Skin epidermis (tissue), 12 donors: Measurements from ENCODE around the gene VEZF1.

Experiments used
- H3K27ac ChIP-seq, 21 experiments: fragments of 200-600 bp; sonication (generic) in 11 of 21; one replicate each; pipeline ENCODE4 v1.5.0; 2020; ENCODE audit warnings: mild to moderate bottlenecking in 3 of 21, inconsistent platforms in 2 of 21, moderate library complexity in 2 of 21
- H3K4me3 ChIP-seq, 7 experiments: fragments of 200-600 bp; sonication (generic) in 2 of 7; one replicate each; pipeline ENCODE4 v1.5.0; 2020; ENCODE audit warnings: inconsistent platforms in 2 of 7, mild to moderate bottlenecking in 2 of 7, moderate library complexity in 1 of 7

The VEZF1 gene

DNA sequence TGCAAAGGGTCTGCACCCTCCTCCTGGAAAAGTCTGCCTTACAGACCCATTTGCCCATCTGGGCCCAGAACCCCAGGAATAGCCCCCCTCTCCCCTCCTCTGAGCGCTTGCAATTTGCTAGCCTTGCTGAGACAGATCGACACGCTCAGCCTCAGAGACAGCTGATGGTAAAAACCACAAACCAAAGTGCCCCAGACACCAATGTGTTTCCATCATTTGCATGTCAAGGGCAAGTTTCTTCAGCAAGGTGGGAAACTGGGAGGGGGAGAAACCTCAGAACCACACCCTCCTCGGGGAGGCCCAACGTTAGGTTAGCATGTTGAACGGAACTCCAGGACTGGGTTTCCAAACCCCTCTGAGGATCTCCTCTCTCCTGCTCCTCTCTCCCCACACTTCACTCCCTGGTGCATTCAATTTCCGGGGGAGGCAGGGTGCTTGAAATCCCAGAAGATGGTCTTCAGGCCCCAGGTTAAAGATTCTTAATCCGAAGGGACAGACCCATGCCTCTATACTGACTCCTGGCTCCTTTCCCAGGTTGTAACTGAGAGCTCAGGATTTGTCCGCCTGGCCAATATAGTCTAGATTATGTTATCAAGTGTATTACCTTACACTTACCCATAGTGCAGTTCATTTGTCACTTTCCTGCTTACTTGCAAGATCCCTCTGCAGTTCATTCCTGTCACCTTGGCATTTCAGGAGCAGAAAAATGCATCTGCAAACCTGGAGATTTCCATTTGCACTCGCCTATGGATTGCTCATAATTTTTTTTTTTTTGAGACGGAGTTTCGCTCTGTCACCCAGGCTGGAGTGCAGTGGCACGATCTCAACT is 31.5 kb downstream of the VEZF1 start:
- Histone ChIP-seq H3K4me3 (no peak overlapping the region), H3K27ac (no peak overlapping the region)

- Histone ChIP-seq H3K4me3 (peak within 1 kb of the TSS; percentile 61 to 76 (median 69)), H3K27ac (peak within 1 kb of the TSS; percentile 76 to 98 (median 93))
These were observed 32.7 kb downstream of the VEZF1 start, which contains the start of gene CUEDC1 for GRCh38 chr17:57955183-57955931. Gene CUEDC1 (minus strand): TSS chr17:57955412. CDS start chr17:57885564, 69,848 bp downstream.

- Histone ChIP-seq H3K4me3 (peak overlapping the region; percentile 61 to 76 (median 69)), H3K27ac (peak overlapping the region; percentile 76 to 98 (median 93))
These were observed 33.5 kb downstream of the VEZF1 start for GRCh38 chr17:57954397-57955182.

DNA sequence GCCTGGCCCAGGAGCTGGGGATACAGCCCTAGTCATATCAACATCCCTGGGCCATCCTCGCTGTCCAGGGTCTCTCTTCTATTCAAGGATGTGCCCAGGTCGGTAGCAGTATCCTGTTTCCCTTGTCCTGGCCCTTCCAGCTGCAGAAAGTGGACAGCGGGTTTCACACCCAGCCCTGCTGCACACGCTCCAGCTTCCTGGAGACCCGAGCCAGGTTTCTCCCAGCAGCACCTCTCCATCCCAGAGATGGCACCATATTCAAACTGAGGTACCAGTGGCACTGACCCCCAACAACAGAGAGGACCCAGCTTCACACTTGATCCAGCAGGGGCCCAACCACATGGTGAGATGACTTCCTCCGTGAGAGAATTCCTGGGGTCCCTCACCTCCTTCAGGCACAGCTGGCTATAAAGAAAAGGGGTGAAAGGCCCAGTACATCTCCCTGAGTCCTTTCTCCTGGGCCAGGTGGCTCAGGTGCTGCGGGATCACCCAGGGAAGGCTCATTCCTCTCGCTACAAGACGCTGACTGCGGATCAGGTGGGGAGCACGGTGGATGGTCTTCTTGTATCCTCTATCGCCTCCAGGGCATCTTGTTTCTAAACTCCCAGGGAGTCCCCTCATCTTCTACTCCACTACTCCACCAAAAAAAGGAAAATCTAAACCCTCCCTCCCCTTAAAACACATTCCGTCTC is 34.2 kb downstream of the VEZF1 start:
- H3K27ac ChIP-seq, result peak overlapping the region in 18 of 21 experiments; percentile 46 to 98 (median 92)
- H3K4me3 ChIP-seq, result peak overlapping the region in 5 of 7 experiments; percentile 61 to 76 (median 69)

GRCh38 chr17:57953219-57953618 is 34.8 kb downstream of the VEZF1 start:
- H3K4me3 ChIP-seq, result no peak overlapping the region
- H3K27ac ChIP-seq, result peak overlapping the region in 7 of 21 experiments; percentile 21 to 98 (median 93)

GRCh38 chr17:57949649-57950048 is 38.4 kb downstream of the VEZF1 start:
- Histone ChIP-seq H3K4me3 (no peak overlapping the region), H3K27ac (peak overlapping the region in 17 of 21 experiments; percentile 19 to 86 (median 70))

DNA sequence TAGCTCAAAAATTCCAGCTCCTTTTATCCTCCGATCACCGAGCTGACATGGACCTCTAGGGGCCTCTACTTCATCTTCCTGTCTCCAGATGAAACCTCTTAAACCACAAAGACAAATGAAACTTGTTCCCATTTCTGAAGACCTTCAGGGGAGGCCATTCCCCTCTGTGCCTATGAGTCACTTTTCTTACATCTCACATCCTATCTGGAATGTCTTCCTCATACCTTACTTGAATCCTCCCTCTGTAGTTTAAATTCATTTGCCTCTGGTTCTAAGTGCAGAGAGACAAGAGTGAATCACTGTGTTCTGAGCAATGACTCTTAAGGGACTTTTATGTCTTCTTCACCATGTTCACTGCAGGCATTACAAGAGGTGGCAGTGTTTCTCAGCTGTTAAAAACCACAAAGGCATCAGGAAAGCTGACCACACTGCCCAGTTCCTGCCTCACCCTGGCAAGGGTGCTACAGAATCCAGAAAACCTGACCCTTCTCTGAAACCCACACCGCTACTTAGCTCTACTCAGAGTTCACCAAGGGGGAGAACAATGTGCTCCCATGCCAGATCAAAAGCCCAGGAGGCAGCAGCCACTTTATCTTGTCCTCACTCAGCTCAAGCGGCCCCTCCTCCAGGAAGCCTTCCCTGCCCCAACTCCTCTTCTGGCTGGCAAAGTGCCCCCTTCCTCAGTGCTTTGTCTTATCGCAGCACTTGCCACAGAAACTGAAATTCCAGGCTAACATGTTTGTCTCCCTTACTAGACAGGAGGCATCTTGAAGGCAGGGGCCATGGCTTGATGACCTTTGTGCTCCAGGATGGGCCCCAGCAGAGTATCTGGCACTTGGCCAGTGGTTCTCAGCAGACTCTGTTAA is 39.3 kb downstream of the VEZF1 start:
- no peak overlapping the region for H3K4me3 ChIP-seq

GRCh38 chr17:57948169-57948554 is 39.9 kb downstream of the VEZF1 start:
- Histone ChIP-seq H3K4me3 (no peak overlapping the region), H3K27ac (peak overlapping the region in 18 of 21 experiments; percentile 33 to 86 (median 70))

More for the DNA sequence above, 39.3 kb downstream of the VEZF1 start:
- peak overlapping the region in 19 of 21 experiments; percentile 25 to 86 (median 75) for H3K27ac ChIP-seq

GRCh38 chr17:57947369-57947768 is 40.7 kb downstream of the VEZF1 start:
- H3K27ac ChIP-seq, result peak overlapping the region in 17 of 21 experiments; percentile 27 to 86 (median 69)
- H3K4me3 ChIP-seq, result peak overlapping the region in 2 of 7 experiments; percentile 11 to 14

DNA sequence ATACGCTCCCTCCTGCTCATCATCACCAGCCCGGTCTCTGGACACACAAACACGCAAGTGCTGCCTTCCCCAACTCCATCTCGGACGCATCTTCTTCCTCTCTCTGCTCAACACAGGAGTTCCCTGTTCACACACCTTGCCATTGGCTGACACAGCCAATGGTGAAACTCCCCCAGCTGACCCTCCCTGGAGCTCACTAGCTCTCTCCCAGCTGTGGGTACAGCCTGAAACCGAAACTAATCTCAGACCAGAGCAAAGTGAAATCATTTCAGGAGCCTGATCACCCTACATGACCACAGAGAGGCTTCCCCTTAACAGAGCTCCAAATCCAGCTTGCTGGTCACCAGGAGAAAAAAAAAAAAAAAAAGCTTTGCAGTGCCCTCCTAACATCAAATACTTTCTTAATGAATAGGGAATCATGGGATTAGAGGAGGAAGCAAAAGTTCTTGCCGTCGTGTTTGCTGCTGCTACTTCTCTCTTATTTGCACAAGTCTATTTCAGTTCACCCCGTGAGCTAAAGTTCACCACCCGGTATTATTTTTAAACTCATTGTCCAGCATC is 41.2 kb downstream of the VEZF1 start:
- H3K4me3 ChIP-seq, result peak overlapping the region in 5 of 7 experiments; percentile 2 to 17 (median 11)

GRCh38 chr17:57945996-57946797 is 41.9 kb downstream of the VEZF1 start:
- H3K27ac ChIP-seq, result peak overlapping the region in 19 of 21 experiments; percentile 23 to 86 (median 69)
- peak overlapping the region in 5 of 7 experiments; percentile 2 to 17 (median 11) for H3K4me3 ChIP-seq

More for the DNA sequence above, 41.2 kb downstream of the VEZF1 start:
- H3K27ac ChIP-seq, result peak overlapping the region in 19 of 21 experiments; percentile 23 to 86 (median 69)

DNA sequence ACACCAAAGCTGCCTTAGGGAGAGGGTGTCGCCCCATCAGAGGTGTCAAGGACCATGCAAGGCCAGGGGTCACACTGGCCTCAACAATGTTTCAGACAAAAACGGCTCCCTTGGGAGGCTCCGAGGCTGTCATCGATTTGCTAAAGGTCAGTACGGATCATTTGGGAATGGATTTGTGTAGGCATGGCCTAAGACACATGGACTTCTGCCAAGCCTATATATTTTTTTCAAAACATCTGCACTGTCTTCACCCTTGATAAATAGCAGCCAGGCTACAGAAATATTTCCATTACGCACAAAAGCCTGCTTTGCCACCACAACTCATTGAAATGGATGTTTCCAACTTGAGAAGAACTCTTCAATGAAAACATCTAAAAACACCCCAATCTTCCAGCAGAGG is 43.1 kb downstream of the VEZF1 start:
- H3K27ac ChIP-seq, result no peak overlapping the region

DNA sequence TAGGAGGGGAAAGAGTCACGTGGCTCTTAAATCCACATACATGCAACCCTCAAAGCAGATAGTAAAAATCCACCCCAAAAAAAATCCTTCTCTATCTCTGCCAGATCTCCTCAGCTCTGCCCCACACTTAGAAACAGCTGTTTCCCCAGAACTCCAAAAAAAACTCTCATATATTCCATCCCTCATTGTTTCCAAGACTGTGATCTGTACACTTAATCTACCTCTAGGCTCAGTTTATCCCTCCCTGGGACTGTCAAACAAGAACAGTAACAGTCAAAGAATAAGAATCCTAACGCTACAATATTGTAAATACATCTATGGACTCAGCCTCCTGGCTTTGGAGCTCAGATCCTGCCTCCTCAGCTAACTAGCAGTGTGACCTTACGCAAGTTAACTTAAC is 44.4 kb downstream of the VEZF1 start:
- H3K4me3 ChIP-seq, result no peak overlapping the region
- peak overlapping the region in 4 of 21 experiments; percentile 10 to 63 (median 18) for H3K27ac ChIP-seq

More for the DNA sequence above, 43.1 kb downstream of the VEZF1 start:
- no peak overlapping the region for H3K4me3 ChIP-seq

- Histone ChIP-seq H3K4me3 (no peak overlapping the region), H3K27ac (peak overlapping the region in 6 of 21 experiments; percentile 10 to 63 (median 20))
These were observed 44.9 kb downstream of the VEZF1 start for GRCh38 chr17:57943140-57943539.

GRCh38 chr17:57941384-57942370 is 46.4 kb downstream of the VEZF1 start:
- H3K27ac ChIP-seq, result peak overlapping the region in 4 of 21 experiments; percentile 7 to 31 (median 20)
- no peak overlapping the region for H3K4me3 ChIP-seq
